ENCODE measurements around the gene XPNPEP1. TPM values are rescaled to one million over a fixed set of nuclear protein-coding genes. Genes with fewer than 3 reads are reported as not detected.

XPNPEP1 gene
- total RNA-seq, 1 experiment from 2014 or later, result 65.4 TPM

DNA sequence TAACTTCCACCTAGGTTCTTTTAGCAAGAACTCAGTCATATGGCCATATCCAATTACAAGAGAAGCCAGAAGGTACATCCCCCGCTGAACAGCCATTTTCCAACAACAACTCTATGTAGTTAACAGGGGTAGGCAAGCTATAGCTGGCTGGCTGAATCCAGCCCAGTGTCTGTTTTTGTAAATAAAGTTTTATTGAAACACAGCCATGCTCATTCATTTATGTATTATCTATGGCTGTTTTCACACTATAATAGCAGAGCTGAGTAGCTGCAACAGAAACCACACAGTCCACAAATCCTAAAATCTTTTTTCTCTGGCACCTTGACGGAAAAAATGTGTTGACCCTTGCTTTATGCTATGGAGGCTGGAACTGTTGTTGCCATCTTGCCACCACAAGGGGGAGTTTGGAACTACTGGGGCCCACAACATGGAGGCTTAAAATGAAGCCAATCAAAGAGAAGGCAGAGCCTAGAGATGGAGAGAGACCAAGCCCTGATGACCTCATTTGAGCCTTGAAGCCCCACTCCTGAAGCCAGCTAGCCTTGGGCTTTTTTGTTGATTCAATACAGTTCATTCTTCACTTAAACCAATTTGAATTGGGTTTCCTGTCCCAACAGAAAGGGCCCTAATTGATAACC, 33.3 kb upstream of the XPNPEP1 start:
- DNase-seq (ENCODE audit: low spot score), result peak; percentile 74
- H3K27me3 ChIP-seq (replicated peaks; ENCODE audit: insufficient read depth, low read depth, low read length, poor library complexity), result no peaks in the 10 kb centered on the region
- no peaks in the 10 kb centered on the region for H3K36me3 ChIP-seq (ENCODE audit: insufficient read depth, low read length, poor library complexity, severe bottlenecking)
- no peaks in the 10 kb centered on the region for H3K9me3 ChIP-seq (ENCODE audit: low read depth, low read length, poor library complexity, severe bottlenecking)
- H3K27ac ChIP-seq (ENCODE audit: low read depth, low read length, poor library complexity, severe bottlenecking), result no peak overlapping the region
- ChIA-PET CTCF (no interaction called here), POLR2A (ENCODE audit: low non-redundant PET) (no interaction called here)
- BruUV-seq (replicated peaks), result no TSS peak
- TF ChIP-seq, protein P1, sequence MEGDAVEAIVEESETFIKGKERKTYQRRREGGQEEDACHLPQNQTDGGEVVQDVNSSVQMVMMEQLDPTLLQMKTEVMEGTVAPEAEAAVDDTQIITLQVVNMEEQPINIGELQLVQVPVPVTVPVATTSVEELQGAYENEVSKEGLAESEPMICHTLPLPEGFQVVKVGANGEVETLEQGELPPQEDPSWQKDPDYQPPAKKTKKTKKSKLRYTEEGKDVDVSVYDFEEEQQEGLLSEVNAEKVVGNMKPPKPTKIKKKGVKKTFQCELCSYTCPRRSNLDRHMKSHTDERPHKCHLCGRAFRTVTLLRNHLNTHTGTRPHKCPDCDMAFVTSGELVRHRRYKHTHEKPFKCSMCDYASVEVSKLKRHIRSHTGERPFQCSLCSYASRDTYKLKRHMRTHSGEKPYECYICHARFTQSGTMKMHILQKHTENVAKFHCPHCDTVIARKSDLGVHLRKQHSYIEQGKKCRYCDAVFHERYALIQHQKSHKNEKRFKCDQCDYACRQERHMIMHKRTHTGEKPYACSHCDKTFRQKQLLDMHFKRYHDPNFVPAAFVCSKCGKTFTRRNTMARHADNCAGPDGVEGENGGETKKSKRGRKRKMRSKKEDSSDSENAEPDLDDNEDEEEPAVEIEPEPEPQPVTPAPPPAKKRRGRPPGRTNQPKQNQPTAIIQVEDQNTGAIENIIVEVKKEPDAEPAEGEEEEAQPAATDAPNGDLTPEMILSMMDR (conservative IDR thresholded peaks at IDR 0.05; ENCODE audit: low read depth, low read length), result peak; percentile 79
- TF ChIP-seq EZH2 (IDR thresholded peaks at IDR 0.05; ENCODE audit: borderline replicate concordance, low read depth, low read length, poor library complexity, severe bottlenecking), result no peak
- H3K4me3 ChIP-seq (ENCODE audit: low read depth, low read length, poor library complexity, severe bottlenecking), result no peak overlapping the region
- H3K4me1 ChIP-seq (ENCODE audit: insufficient read depth, low read length, poor library complexity, severe bottlenecking), result peaks cover 2% of the 10 kb centered on the region
- intact Hi-C loops (cut with micrococcal nuclease; ENCODE audit: unreplicated experiment), result no loop called here

DNA sequence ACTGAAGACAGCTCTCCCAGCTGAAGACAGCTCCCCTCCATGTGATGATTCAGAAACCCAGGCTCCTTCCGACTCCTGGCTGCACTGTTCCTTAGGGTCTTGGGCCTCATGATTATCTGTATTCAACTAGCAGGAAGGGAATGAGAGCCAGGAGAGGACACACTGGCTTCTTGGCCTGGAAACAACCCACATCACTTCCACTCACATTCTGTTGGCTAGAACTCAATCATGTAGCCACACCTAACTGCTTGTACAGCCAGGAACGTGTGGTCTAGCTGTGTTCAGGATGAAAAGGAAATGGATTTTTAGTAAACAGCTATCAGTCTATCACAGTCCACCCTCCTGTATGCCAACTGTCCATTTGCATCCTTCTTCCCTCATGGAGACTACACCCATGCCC, 30.5 kb upstream of the XPNPEP1 start:
- CTCF ChIA-PET, result no interaction called here

DNA sequence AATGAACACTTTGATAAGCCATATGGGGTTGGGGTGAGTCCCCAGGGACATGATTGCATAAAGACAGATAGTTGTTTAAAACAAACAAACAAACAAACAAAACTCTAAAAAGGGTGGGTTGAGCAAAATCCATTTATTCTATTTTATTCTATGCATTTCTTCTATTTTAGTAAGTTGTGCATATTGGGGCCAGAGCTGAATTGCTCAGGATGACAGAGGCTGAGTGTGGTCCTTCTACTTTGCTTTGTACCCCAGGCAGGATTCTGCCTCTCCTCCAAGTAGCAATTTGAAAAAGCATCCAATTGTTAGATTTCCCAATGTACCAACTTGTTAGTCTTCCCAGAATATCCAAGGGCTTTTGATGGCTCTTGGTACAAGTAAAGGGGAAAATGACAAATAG, 29.2 kb upstream of the XPNPEP1 start:
- intact Hi-C loops (cut with micrococcal nuclease; ENCODE audit: unreplicated experiment), result no loop called here
- POLR2A ChIA-PET (ENCODE audit: low non-redundant PET), result no interaction called here
- no TSS peak for BruUV-seq (replicated peaks)
- no peak for DNase-seq (ENCODE audit: low spot score)
- Histone ChIP-seq H3K36me3 (ENCODE audit: insufficient read depth, low read length, poor library complexity, severe bottlenecking) (no peaks in the 10 kb centered on the region), H3K4me1 (ENCODE audit: insufficient read depth, low read length, poor library complexity, severe bottlenecking) (no peaks in the 10 kb centered on the region), H3K27me3 (replicated peaks; ENCODE audit: insufficient read depth, low read depth, low read length, poor library complexity) (no peaks in the 10 kb centered on the region), H3K9me3 (ENCODE audit: low read depth, low read length, poor library complexity, severe bottlenecking) (no peaks in the 10 kb centered on the region), H3K4me3 (ENCODE audit: low read depth, low read length, poor library complexity, severe bottlenecking) (no peak overlapping the region), H3K27ac (ENCODE audit: low read depth, low read length, poor library complexity, severe bottlenecking) (no peak overlapping the region)
- CTCF ChIA-PET, result no interaction called here
- TF ChIP-seq EZH2 (IDR thresholded peaks at IDR 0.05; ENCODE audit: borderline replicate concordance, low read depth, low read length, poor library complexity, severe bottlenecking), result no peak
- TF ChIP-seq, protein P1 (conservative IDR thresholded peaks at IDR 0.05; ENCODE audit: low read depth, low read length), result no peak

More for the DNA sequence above, 30.5 kb upstream of the XPNPEP1 start:
- intact Hi-C loops (cut with micrococcal nuclease; ENCODE audit: unreplicated experiment), result no loop called here
- TF ChIP-seq, protein P1 (conservative IDR thresholded peaks at IDR 0.05; ENCODE audit: low read depth, low read length), result no peak
- no peak for TF ChIP-seq EZH2 (IDR thresholded peaks at IDR 0.05; ENCODE audit: borderline replicate concordance, low read depth, low read length, poor library complexity, severe bottlenecking)
- no peaks in the 10 kb centered on the region for H3K36me3 ChIP-seq (ENCODE audit: insufficient read depth, low read length, poor library complexity, severe bottlenecking)
- H3K27ac ChIP-seq (ENCODE audit: low read depth, low read length, poor library complexity, severe bottlenecking), result no peak overlapping the region
- POLR2A ChIA-PET (ENCODE audit: low non-redundant PET), result no interaction called here
- no peaks in the 10 kb centered on the region for H3K4me1 ChIP-seq (ENCODE audit: insufficient read depth, low read length, poor library complexity, severe bottlenecking)
- no peaks in the 10 kb centered on the region for H3K27me3 ChIP-seq (replicated peaks; ENCODE audit: insufficient read depth, low read depth, low read length, poor library complexity)
- H3K4me3 ChIP-seq (ENCODE audit: low read depth, low read length, poor library complexity, severe bottlenecking), result no peak overlapping the region
- no peak for DNase-seq (ENCODE audit: low spot score)
- H3K9me3 ChIP-seq (ENCODE audit: low read depth, low read length, poor library complexity, severe bottlenecking), result no peaks in the 10 kb centered on the region
- no TSS peak for BruUV-seq (replicated peaks)
